Neural cell (in vitro differentiated cells): ENCODE data around the gene GALP. TPM values are rescaled to one million over a fixed set of nuclear protein-coding genes. Genes with fewer than 3 reads are reported as not detected.
"Not testable (repeated sequence)": the region's sequence is repeated elsewhere in the genome, so short reads cannot be mapped to it uniquely, and the experiment has no call there.

Experiments used
- H2AFZ ChIP-seq: fragments of 200-600, 300-800 bp; sonication (generic), shearing (Covaris generic); 2 replicates; pipeline ENCODE4 v1.6.0; 2014; ENCODE audit warnings: low read depth, mild to moderate bottlenecking, antibody characterized with exemption, low read length, moderate library complexity
- H3F3A ChIP-seq: fragments of 200-600 bp; shearing (Covaris generic); 2 replicates; pipeline ENCODE4 v1.6.1; 2016; ENCODE audit warnings: mild to moderate bottlenecking, moderate library complexity, mixed read lengths, antibody characterized with exemption, low read length; ENCODE audit not compliant: insufficient read depth, poor library complexity, severe bottlenecking
- H3K27ac ChIP-seq: fragments of 200-600, 300-800 bp; sonication (generic), shearing (Covaris generic); 2 replicates; pipeline ENCODE4 v1.5.1; 2014; ENCODE audit warnings: mild to moderate bottlenecking, low read length, moderate library complexity
- H3K27me3 ChIP-seq: fragments of 300-800, 200-600 bp; sonication (generic), shearing (Covaris generic); 2 replicates; pipeline ENCODE4 v1.6.0; 2014; ENCODE audit warnings: mild to moderate bottlenecking, low read depth, low read length, moderate library complexity; ENCODE audit not compliant: insufficient read depth
- H3K36me3 ChIP-seq: fragments of 300-800, 200-600 bp; sonication (generic), shearing (Covaris generic); 2 replicates; pipeline ENCODE4 v1.5.1; 2014; ENCODE audit warnings: mild to moderate bottlenecking, antibody characterized with exemption, low read length, moderate library complexity; ENCODE audit not compliant: insufficient read depth
- H3K4me2 ChIP-seq: fragments of 300-800, 200-600 bp; sonication (generic), shearing (Covaris generic); 2 replicates; pipeline ENCODE4 v1.6.0; 2014; ENCODE audit warnings: mild to moderate bottlenecking, low read length
- H3K4me3 ChIP-seq: fragments of 300-800, 200-600 bp; sonication (generic), shearing (Covaris generic); 2 replicates; pipeline ENCODE4 v1.5.1; 2014; ENCODE audit warnings: mild to moderate bottlenecking, low read length, moderate library complexity
- H3K79me2 ChIP-seq: fragments of 200-600 bp; shearing (Covaris generic); replicated peaks from 2 replicates; pipeline ENCODE4 v1.6.0; 2014; ENCODE audit warnings: mild to moderate bottlenecking, low read length, moderate library complexity; ENCODE audit not compliant: insufficient read depth
- H3K9ac ChIP-seq: fragments of 300-800, 200-600 bp; sonication (generic), shearing (Covaris generic); 2 replicates; pipeline ENCODE4 v1.6.1; 2016; ENCODE audit warnings: mild to moderate bottlenecking, low read length, mixed read lengths
- H3K9me2 ChIP-seq: fragments of 200-600 bp; shearing (Covaris generic); 2 replicates; pipeline ENCODE4 v1.6.1; 2016; ENCODE audit warnings: mild to moderate bottlenecking, low read length, mixed read lengths; ENCODE audit not compliant: insufficient read depth
- H3K9me3 ChIP-seq: fragments of 200-600, 300-800 bp; sonication (generic), shearing (Covaris generic); 2 replicates; pipeline ENCODE4 v1.6.1; 2016; ENCODE audit warnings: mild to moderate bottlenecking, mixed run types, low read length, moderate library complexity, mixed read lengths
- H4K20me1 ChIP-seq: fragments of 200-600 bp; shearing (Covaris generic); 2 replicates; pipeline ENCODE4 v1.6.1; 2016; ENCODE audit warnings: mild to moderate bottlenecking, mixed run types; ENCODE audit not compliant: insufficient read depth
- CTCF ChIP-seq: fragments of 450-650 bp; IDR thresholded peaks from 2 replicates; pipeline ENCODE4 v1.5.1; 2014; ENCODE audit warnings: antibody characterized with exemption, mild to moderate bottlenecking, moderate library complexity; ENCODE audit not compliant: poor library complexity, severe bottlenecking
- EP300 ChIP-seq: fragments of 450-650 bp; conservative IDR thresholded peaks from 2 replicates; pipeline ENCODE4 v1.6.1; 2014; ENCODE audit warnings: antibody characterized with exemption, mild to moderate bottlenecking, moderate library complexity; ENCODE audit not compliant: poor library complexity, severe bottlenecking
- EZH2 ChIP-seq: fragments of 200-600, 300-800 bp; shearing (Covaris generic), sonication (generic); IDR thresholded peaks from 2 replicates; pipeline ENCODE4 v1.6.1; 2014; ENCODE audit warnings: antibody characterized with exemption, low read length, borderline replicate concordance, mild to moderate bottlenecking; ENCODE audit not compliant: insufficient read depth, poor library complexity, severe bottlenecking
- MXI1 ChIP-seq: fragments of 450-650 bp; conservative IDR thresholded peaks from 2 replicates; pipeline ENCODE4 v1.6.1; 2014; ENCODE audit warnings: antibody characterized with exemption, mild to moderate bottlenecking; ENCODE audit not compliant: poor library complexity, severe bottlenecking
- POLR2AphosphoS5 ChIP-seq: IDR thresholded peaks from 2 replicates; pipeline ENCODE4 v1.6.1; 2012
- RAD21 ChIP-seq: fragments of 450-650 bp; conservative IDR thresholded peaks from 2 replicates; pipeline ENCODE4 v1.6.1; 2014; ENCODE audit warnings: antibody characterized with exemption, mild to moderate bottlenecking, moderate library complexity
- SMC3 ChIP-seq: fragments of 450-650 bp; conservative IDR thresholded peaks from 2 replicates; pipeline ENCODE4 v1.6.1; 2014; ENCODE audit warnings: antibody characterized with exemption, mild to moderate bottlenecking, moderate library complexity; ENCODE audit not compliant: poor library complexity
- TAF1 ChIP-seq: IDR thresholded peaks from 2 replicates; pipeline ENCODE4 v1.6.1; 2012; ENCODE audit warnings: low read depth
- polyA plus RNA-seq: library from polyadenylated mRNA; depleted of rRNA; stranded (reverse); fragments of >200 nt; gene quantifications from 2 replicates; pipeline ENCODE4 v1.2.3, GENCODE V29; 2014
- TF ChIP-seq, protein P1 (sequence below): IDR thresholded peaks from 2 replicates; pipeline ENCODE4 v1.6.1; 2012; ENCODE audit warnings: borderline replicate concordance

Gene GALP
- polyA plus RNA-seq, 1 donor from 2014 or later = not detected

GRCh38 chr19:56191711-56192110 lies 15.9 kb downstream of the GALP start:
- Histone ChIP-seq H4K20me1 (no peaks in the 10 kb centered on the region), H2AFZ (no peak overlapping the region), H3K27me3 (no peaks in the 10 kb centered on the region), H3K36me3 (no peaks in the 10 kb centered on the region), H3K79me2 (no peaks in the 10 kb centered on the region), H3K9ac (no peak overlapping the region), H3K4me2 (no peak overlapping the region), H3K4me3 (no peak overlapping the region), H3K9me3 (no peaks in the 10 kb centered on the region), H3K9me2 (no peaks in the 10 kb centered on the region), H3K27ac (no peak overlapping the region), H3F3A (no peaks in the 10 kb centered on the region)
- no peak for TF ChIP-seq TAF1
- no peak for TF ChIP-seq EZH2
- no peak for TF ChIP-seq CTCF
- TF ChIP-seq SMC3 = no peak
- no peak for TF ChIP-seq RAD21
- TF ChIP-seq MXI1 = no peak
- TF ChIP-seq, protein P1, sequence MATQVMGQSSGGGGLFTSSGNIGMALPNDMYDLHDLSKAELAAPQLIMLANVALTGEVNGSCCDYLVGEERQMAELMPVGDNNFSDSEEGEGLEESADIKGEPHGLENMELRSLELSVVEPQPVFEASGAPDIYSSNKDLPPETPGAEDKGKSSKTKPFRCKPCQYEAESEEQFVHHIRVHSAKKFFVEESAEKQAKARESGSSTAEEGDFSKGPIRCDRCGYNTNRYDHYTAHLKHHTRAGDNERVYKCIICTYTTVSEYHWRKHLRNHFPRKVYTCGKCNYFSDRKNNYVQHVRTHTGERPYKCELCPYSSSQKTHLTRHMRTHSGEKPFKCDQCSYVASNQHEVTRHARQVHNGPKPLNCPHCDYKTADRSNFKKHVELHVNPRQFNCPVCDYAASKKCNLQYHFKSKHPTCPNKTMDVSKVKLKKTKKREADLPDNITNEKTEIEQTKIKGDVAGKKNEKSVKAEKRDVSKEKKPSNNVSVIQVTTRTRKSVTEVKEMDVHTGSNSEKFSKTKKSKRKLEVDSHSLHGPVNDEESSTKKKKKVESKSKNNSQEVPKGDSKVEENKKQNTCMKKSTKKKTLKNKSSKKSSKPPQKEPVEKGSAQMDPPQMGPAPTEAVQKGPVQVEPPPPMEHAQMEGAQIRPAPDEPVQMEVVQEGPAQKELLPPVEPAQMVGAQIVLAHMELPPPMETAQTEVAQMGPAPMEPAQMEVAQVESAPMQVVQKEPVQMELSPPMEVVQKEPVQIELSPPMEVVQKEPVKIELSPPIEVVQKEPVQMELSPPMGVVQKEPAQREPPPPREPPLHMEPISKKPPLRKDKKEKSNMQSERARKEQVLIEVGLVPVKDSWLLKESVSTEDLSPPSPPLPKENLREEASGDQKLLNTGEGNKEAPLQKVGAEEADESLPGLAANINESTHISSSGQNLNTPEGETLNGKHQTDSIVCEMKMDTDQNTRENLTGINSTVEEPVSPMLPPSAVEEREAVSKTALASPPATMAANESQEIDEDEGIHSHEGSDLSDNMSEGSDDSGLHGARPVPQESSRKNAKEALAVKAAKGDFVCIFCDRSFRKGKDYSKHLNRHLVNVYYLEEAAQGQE = no peak
- TF ChIP-seq EP300 = no peak
- TF ChIP-seq POLR2AphosphoS5 = no peak

DNA sequence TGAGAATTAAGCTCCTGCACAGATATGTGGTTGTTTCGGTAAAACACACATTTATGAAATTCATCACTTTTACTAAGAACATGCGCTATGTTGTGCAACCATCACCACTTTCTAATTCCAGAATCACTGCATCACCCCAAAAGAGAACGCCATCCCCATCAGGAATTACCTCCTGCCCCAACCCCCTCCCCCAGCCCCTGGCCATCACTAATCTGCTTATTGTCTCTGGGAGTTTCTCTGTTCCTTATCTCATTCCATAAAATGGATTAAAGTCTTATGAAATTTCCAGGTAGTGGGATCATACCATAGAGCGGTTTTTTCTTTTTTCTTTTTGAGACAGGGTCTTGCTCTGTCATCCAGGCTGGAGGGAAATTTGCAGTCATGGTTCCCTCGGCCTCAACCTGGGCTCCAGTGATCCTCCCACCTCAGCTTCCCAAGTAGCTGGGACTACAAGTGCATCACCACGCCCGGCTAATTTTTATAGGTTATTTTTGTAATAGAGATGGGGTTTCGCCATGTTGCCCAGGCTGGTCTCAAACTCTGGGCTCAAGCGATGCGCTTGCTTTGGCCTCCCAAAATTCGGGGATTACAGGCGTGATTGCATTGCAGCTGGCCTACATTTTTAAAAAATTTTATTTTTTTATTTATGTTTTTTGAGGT lies 18.3 kb downstream of the GALP start:
- Histone ChIP-seq H3F3A (no peaks in the 10 kb centered on the region), H3K4me3 (no peak overlapping the region), H3K4me2 (no peak overlapping the region), H3K9ac (no peak overlapping the region), H3K27ac (no peak overlapping the region), H3K27me3 (no peaks in the 10 kb centered on the region), H3K9me2 (no peaks in the 10 kb centered on the region), H2AFZ (no peak overlapping the region), H3K79me2 (no peaks in the 10 kb centered on the region), H4K20me1 (no peaks in the 10 kb centered on the region), H3K36me3 (no peaks in the 10 kb centered on the region), H3K9me3 (no peaks in the 10 kb centered on the region)
- TF ChIP-seq MXI1 = no peak
- TF ChIP-seq, protein P1 = no peak
- no peak for TF ChIP-seq POLR2AphosphoS5
- TF ChIP-seq SMC3 = no peak
- no peak for TF ChIP-seq RAD21
- TF ChIP-seq CTCF = no peak
- TF ChIP-seq TAF1 = no peak
- no peak for TF ChIP-seq EP300

GRCh38 chr19:56197646-56198045 lies 21.8 kb downstream of the GALP start, which contains the start of gene ZSCAN5B:
Gene ZSCAN5B (minus strand): TSS chr19:56197783. CDS start chr19:56193052, 4,731 bp downstream.
- H4K20me1 ChIP-seq, H3K9me2 ChIP-seq, H3K9ac ChIP-seq, H3K4me3 ChIP-seq, H3K9me3 ChIP-seq, H2AFZ ChIP-seq, H3K27ac ChIP-seq, H3F3A ChIP-seq, H3K36me3 ChIP-seq, H3K27me3 ChIP-seq, H3K4me2 ChIP-seq, H3K79me2 ChIP-seq: not testable (repeated sequence)
